Neural progenitor cell (in vitro differentiated cells): ENCODE measurements around the gene DOK5.

Source experiments
- EZH2 ChIP-seq: fragments of 200-600 bp; sonication (generic); IDR thresholded peaks from 2 replicates; pipeline ENCODE4 v1.6.1; 2017; ENCODE audit warnings: antibody characterized with exemption, mild to moderate bottlenecking, moderate library complexity
- TF ChIP-seq, protein P1 (sequence below): fragments of 200-600 bp; sonication (generic); IDR thresholded peaks from 2 replicates; pipeline ENCODE4 v1.5.1; 2017; ENCODE audit warnings: antibody characterized with exemption, mild to moderate bottlenecking

DNA sequence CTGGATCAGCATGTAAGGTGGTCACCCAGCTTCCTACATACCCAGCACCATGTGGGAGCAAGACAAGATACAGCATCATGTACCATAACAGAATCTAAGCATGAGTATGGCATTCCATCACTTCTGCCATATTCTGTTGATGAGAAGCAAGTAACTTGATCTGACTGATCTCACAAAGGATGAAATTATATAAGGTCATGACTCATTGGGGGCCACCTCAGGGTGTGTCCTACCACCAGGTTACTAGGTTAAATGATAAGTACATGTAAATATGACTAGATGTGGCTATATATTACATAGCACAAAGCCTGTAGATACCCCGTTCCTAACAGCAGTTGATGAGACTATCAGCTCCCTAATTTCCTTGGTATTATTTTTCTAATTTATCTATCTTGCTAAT lies 213.1 kb downstream of the DOK5 start:
- no peak for TF ChIP-seq EZH2
- TF ChIP-seq, protein P1, sequence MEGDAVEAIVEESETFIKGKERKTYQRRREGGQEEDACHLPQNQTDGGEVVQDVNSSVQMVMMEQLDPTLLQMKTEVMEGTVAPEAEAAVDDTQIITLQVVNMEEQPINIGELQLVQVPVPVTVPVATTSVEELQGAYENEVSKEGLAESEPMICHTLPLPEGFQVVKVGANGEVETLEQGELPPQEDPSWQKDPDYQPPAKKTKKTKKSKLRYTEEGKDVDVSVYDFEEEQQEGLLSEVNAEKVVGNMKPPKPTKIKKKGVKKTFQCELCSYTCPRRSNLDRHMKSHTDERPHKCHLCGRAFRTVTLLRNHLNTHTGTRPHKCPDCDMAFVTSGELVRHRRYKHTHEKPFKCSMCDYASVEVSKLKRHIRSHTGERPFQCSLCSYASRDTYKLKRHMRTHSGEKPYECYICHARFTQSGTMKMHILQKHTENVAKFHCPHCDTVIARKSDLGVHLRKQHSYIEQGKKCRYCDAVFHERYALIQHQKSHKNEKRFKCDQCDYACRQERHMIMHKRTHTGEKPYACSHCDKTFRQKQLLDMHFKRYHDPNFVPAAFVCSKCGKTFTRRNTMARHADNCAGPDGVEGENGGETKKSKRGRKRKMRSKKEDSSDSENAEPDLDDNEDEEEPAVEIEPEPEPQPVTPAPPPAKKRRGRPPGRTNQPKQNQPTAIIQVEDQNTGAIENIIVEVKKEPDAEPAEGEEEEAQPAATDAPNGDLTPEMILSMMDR = no peak
